Keratinocyte (primary cell): Measurements from ENCODE around the gene SMAD7. TPM values are rescaled to one million over a fixed set of nuclear protein-coding genes. Genes with fewer than 3 reads are reported as not detected.

ENCODE experiments used
- DNase-seq: peaks from one replicate; pipeline ENCODE4 v3.0.0-alpha.2; 2011; ENCODE audit warnings: low read depth, missing footprints, low spot score
- FAIRE-seq: peaks from 2 replicates; lab custom pipeline; 2011; peaks lifted over from hg19 to GRCh38; lab: Jason Lieb, UNC
- H2AFZ ChIP-seq: 2 replicates; pipeline ENCODE4 v1.6.0; 2012; ENCODE audit warnings: low read length, control low read depth, inconsistent platforms; ENCODE audit not compliant: control insufficient read depth
- H3K27ac ChIP-seq: 2 replicates; pipeline ENCODE4 v1.5.1; 2011; ENCODE audit warnings: low read length; ENCODE audit not compliant: control insufficient read depth, insufficient read depth
- H3K27me3 ChIP-seq: 3 replicates; pipeline ENCODE4 v1.6.0; 2011; ENCODE audit warnings: low read length; ENCODE audit not compliant: control insufficient read depth, insufficient read depth; ENCODE audit errors: extremely low read depth
- H3K36me3 ChIP-seq, 2 experiments: 2 replicates in 1 of 2; 3 replicates in 1 of 2; pipeline ENCODE4 v1.5.1; 2011; ENCODE audit warnings: low read length in 2 of 2, mild to moderate bottlenecking in 1 of 2; ENCODE audit not compliant: control insufficient read depth in 2 of 2, insufficient read depth in 2 of 2; ENCODE audit errors: extremely low read depth in 1 of 2
- H3K4me1 ChIP-seq: 3 replicates; pipeline ENCODE4 v1.5.1; 2011; ENCODE audit warnings: low read length; ENCODE audit not compliant: control insufficient read depth, insufficient read depth; ENCODE audit errors: extremely low read depth
- H3K4me2 ChIP-seq: 3 replicates; pipeline ENCODE4 v1.6.0; 2011; ENCODE audit warnings: low read depth, low read length; ENCODE audit not compliant: control insufficient read depth, insufficient read depth; ENCODE audit errors: extremely low read depth
- H3K4me3 ChIP-seq, 3 experiments: fragments of 200-600 bp in 1 of 3; sonication (generic) in 1 of 3; 2 replicates in 2 of 3; 3 replicates in 1 of 3; pipeline ENCODE4 v1.5.1; 2011 to 2016; ENCODE audit warnings: low read length in 3 of 3, mild to moderate bottlenecking in 3 of 3, control low read depth in 2 of 3, inconsistent platforms in 1 of 3, low read depth in 1 of 3, mixed read lengths in 1 of 3, mixed run types in 1 of 3, moderate library complexity in 1 of 3; ENCODE audit not compliant: control insufficient read depth in 2 of 3, insufficient read depth in 2 of 3; ENCODE audit errors: extremely low read depth in 1 of 3
- H3K79me2 ChIP-seq: 2 replicates; pipeline ENCODE4 v1.6.0; 2012; ENCODE audit warnings: low read length; ENCODE audit not compliant: control insufficient read depth, insufficient read depth
- H3K9ac ChIP-seq: 3 replicates; pipeline ENCODE4 v1.6.0; 2011; ENCODE audit warnings: low read length; ENCODE audit not compliant: control insufficient read depth, insufficient read depth; ENCODE audit errors: extremely low read depth
- H3K9me1 ChIP-seq: 3 replicates; pipeline ENCODE4 v1.6.0; 2011; ENCODE audit warnings: low read length; ENCODE audit not compliant: control insufficient read depth, insufficient read depth; ENCODE audit errors: extremely low read depth
- H3K9me3 ChIP-seq: 2 replicates; pipeline ENCODE4 v1.5.1; 2012; ENCODE audit warnings: low read depth, low read length; ENCODE audit not compliant: control insufficient read depth
- H4K20me1 ChIP-seq: 3 replicates; pipeline ENCODE4 v1.6.0; 2011; ENCODE audit warnings: low read length; ENCODE audit not compliant: control insufficient read depth, insufficient read depth; ENCODE audit errors: extremely low read depth
- CTCF ChIP-seq, 3 experiments: IDR thresholded peaks in 1 of 3; conservative IDR thresholded peaks in 1 of 3; optimal IDR thresholded peaks in 1 of 3; 2 replicates in 2 of 3; 3 replicates in 1 of 3; pipeline versions ENCODE3 to v1.5.1; 2011; ENCODE audit warnings: low read length in 3 of 3, mild to moderate bottlenecking in 3 of 3, moderate library complexity in 2 of 3, control low read depth in 1 of 3, inconsistent platforms in 1 of 3; ENCODE audit not compliant: insufficient read depth in 2 of 3; ENCODE audit errors: extremely low read depth in 1 of 3
- EZH2 ChIP-seq: IDR thresholded peaks from one replicate; pipeline ENCODE4 v1.6.1; 2012; ENCODE audit warnings: inconsistent platforms, mild to moderate bottlenecking, low read length, moderate library complexity
- dilution Hi-C: fragments of 300-500 bp; cut with MboI; formaldehyde crosslinking; loops from one replicate; pipeline ENCODE4 v1.7.0; 2020; ENCODE audit warnings: low sequenced_read_pairs; ENCODE audit not compliant: extremely low pct_ligation_motif_present
- polyA plus RNA-seq, 5 experiments: library from polyadenylated mRNA; depleted of rRNA in 3 of 5; stranded (reverse) in 3 of 5; stranded (forward) in 1 of 5; unstranded in 1 of 5; fragments of >200 nt; gene quantifications; 1 replicate in 1 of 5; 2 replicates in 3 of 5; 3 replicates in 1 of 5; pipeline versions ENCODE4 v1.2.1 to v1.2.3, GENCODE V29; 2011 to 2012; ENCODE audit warnings: missing spikeins in 2 of 5, low read depth in 1 of 5, low replicate concordance in 1 of 5

SMAD7 gene
- polyA plus RNA-seq, 1 donor (not counting 4 experiments of a cell fraction or from before 2014, with no cell fraction given), result 9.5 TPM

- H3K4me1 ChIP-seq, result peaks cover 12% of the 10 kb centered on the region
- H3K4me2 ChIP-seq, result no peak overlapping the region
- dilution Hi-C loops, result no loop called here
- H4K20me1 ChIP-seq, result no peaks in the 10 kb centered on the region
- DNase-seq, result no peak
- H3K27ac ChIP-seq, result no peak overlapping the region
- no peak overlapping the region for H3K4me3 ChIP-seq
- no peak for FAIRE-seq
- no peaks in the 10 kb centered on the region for H3K79me2 ChIP-seq
- no peak overlapping the region for H2AFZ ChIP-seq
- no peaks in the 10 kb centered on the region for H3K9me1 ChIP-seq
- no peaks in the 10 kb centered on the region for H3K36me3 ChIP-seq
- no peaks in the 10 kb centered on the region for H3K27me3 ChIP-seq
- no peak for TF ChIP-seq EZH2
- no peak for TF ChIP-seq CTCF (optimal IDR thresholded peaks at IDR 0.05 in 1 of 3, IDR thresholded peaks at IDR 0.05 in 1 of 3, conservative IDR thresholded peaks at IDR 0.05 in 1 of 3; ENCODE audit: extremely low read depth in 1 of 3, insufficient read depth in 2 of 3, low read length in 3 of 3)
- H3K9ac ChIP-seq, result no peak overlapping the region
- H3K9me3 ChIP-seq, result no peaks in the 10 kb centered on the region
Observed at GRCh38 chr18:48887905-48888772, 62.6 kb downstream of the SMAD7 start.

GRCh38 chr18:48887294-48887904 is 63.4 kb downstream of the SMAD7 start:
- no peaks in the 10 kb centered on the region for H4K20me1 ChIP-seq
- DNase-seq (no peak), FAIRE-seq (no peak)
- no peaks in the 10 kb centered on the region for H3K79me2 ChIP-seq
- no peak overlapping the region for H3K4me2 ChIP-seq
- no peaks in the 10 kb centered on the region for H3K27me3 ChIP-seq
- H2AFZ ChIP-seq, result no peak overlapping the region
- no peak overlapping the region for H3K9ac ChIP-seq
- no peaks in the 10 kb centered on the region for H3K9me3 ChIP-seq
- no peaks in the 10 kb centered on the region for H3K9me1 ChIP-seq
- H3K4me3 ChIP-seq, result no peak overlapping the region
- dilution Hi-C loops, result no loop called here
- no peak overlapping the region for H3K27ac ChIP-seq
- peaks cover 4% of the 10 kb centered on the region for H3K4me1 ChIP-seq
- H3K36me3 ChIP-seq, result no peaks in the 10 kb centered on the region
- TF ChIP-seq EZH2 (no peak), CTCF (optimal IDR thresholded peaks at IDR 0.05 in 1 of 3, IDR thresholded peaks at IDR 0.05 in 1 of 3, conservative IDR thresholded peaks at IDR 0.05 in 1 of 3; ENCODE audit: extremely low read depth in 1 of 3, insufficient read depth in 2 of 3, low read length in 3 of 3) (no peak)
